SW480 (cell line): ENCODE measurements around the gene RIPOR2.

Experiments used
- DNase-seq: peaks from one replicate; pipeline ENCODE4 v3.0.0-alpha.2; 2016; ENCODE audit warnings: low spot score

RIPOR2 gene

GRCh38 chr6:24848461-24848860 lies 87.3 kb downstream of the RIPOR2 start:
- no peak for DNase-seq

- no peak for DNase-seq
Measured at GRCh38 chr6:24847402-24847801, 88.4 kb downstream of the RIPOR2 start.

- no peak for DNase-seq
Measured at GRCh38 chr6:24845578-24845977, 90.2 kb downstream of the RIPOR2 start.

GRCh38 chr6:24844903-24845302 lies 90.9 kb downstream of the RIPOR2 start:
- DNase-seq: no peak

- no peak for DNase-seq
Measured at GRCh38 chr6:24844061-24844460, 91.7 kb downstream of the RIPOR2 start.

- no peak for DNase-seq
Measured at GRCh38 chr6:24840187-24840586, 95.6 kb downstream of the RIPOR2 start.

- no peak for DNase-seq
Measured at GRCh38 chr6:24838994-24839393, 96.8 kb downstream of the RIPOR2 start.

GRCh38 chr6:24838081-24838480 lies 97.7 kb downstream of the RIPOR2 start:
- DNase-seq: no peak

GRCh38 chr6:24836109-24836508 lies 99.7 kb downstream of the RIPOR2 start:
- DNase-seq: no peak

- DNase-seq: no peak
Measured at GRCh38 chr6:24833711-24834386, 101.9 kb downstream of the RIPOR2 start.

GRCh38 chr6:24832794-24833193 lies 103.0 kb downstream of the RIPOR2 start:
- DNase-seq: no peak

GRCh38 chr6:24831771-24832716 lies 103.7 kb downstream of the RIPOR2 start:
- DNase-seq: no peak

- no peak for DNase-seq
Measured at GRCh38 chr6:24829657-24830056, 106.1 kb downstream of the RIPOR2 start.

- DNase-seq: no peak
Measured at GRCh38 chr6:24827970-24828369, 107.8 kb downstream of the RIPOR2 start.

GRCh38 chr6:24827162-24827561 lies 108.6 kb downstream of the RIPOR2 start:
- no peak for DNase-seq

GRCh38 chr6:24825130-24825630 lies 110.6 kb downstream of the RIPOR2 start:
- no peak for DNase-seq

GRCh38 chr6:24824142-24824938 lies 111.4 kb downstream of the RIPOR2 start:
- DNase-seq: no peak

GRCh38 chr6:24823185-24823584 lies 112.6 kb downstream of the RIPOR2 start:
- DNase-seq: no peak

GRCh38 chr6:24822696-24823095 lies 113.1 kb downstream of the RIPOR2 start:
- DNase-seq: no peak

GRCh38 chr6:24821860-24822444 lies 113.8 kb downstream of the RIPOR2 start:
- DNase-seq: no peak

- no peak for DNase-seq
Measured at GRCh38 chr6:24818346-24818745, 117.4 kb downstream of the RIPOR2 start.

- DNase-seq: no peak
Measured at GRCh38 chr6:24809728-24810127, 126.0 kb downstream of the RIPOR2 start.
